Peyer's patch (tissue), 4 donors: ENCODE results near the gene STK36.

Experiments used
- POLR2A ChIP-seq, 2 donors: fragments of 450-650 bp; IDR thresholded peaks; one replicate each; pipeline ENCODE4 v1.5.1; 2017; ENCODE audit warnings: antibody characterized with exemption in 2 of 2, mild to moderate bottlenecking in 2 of 2, moderate library complexity in 2 of 2
- TF ChIP-seq, protein P1 (sequence below), 6 experiments: fragments of 450-650 bp in 4 of 6; fragments of 200-600 bp in 2 of 6; sonication (generic) in 1 of 6; IDR thresholded peaks; one replicate each; pipeline ENCODE4 v1.5.1; 2017 to 2019; ENCODE audit warnings: antibody characterized with exemption in 6 of 6, mild to moderate bottlenecking in 3 of 6, moderate library complexity in 1 of 6

DNA sequence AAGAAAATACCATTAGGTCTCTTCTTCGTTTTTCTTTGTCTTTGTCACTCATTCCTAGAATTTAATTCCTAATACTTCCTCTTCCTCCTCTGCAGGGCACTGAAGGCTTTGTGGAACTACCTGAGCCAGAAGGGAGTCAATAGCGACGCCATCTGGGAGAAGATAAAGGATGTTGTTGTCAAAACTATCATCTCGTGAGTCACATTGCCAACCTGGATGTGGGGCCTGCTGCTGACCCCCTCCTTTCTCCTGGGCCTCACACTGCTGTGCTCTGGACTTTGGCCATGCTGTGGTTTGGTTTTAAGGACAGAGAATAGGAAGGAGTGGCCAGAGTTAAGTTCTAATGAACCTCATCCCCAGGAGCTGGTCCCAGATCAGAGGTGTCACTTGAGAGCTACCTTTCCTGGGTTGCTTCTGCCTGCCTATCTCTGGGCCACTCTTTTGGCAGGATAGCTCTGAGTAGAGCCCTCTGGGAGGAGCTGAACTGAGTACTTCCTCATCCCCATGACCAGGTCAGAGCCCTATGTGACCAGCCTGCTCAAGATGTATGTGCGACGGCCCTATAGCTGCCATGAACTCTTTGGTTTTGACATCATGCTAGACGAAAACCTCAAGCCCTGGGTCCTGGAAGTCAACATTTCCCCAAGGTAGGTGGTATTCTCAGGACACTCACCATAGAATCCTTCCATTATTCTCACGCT, 77.0 kb downstream of the STK36 start:
- TF ChIP-seq, protein P1, sequence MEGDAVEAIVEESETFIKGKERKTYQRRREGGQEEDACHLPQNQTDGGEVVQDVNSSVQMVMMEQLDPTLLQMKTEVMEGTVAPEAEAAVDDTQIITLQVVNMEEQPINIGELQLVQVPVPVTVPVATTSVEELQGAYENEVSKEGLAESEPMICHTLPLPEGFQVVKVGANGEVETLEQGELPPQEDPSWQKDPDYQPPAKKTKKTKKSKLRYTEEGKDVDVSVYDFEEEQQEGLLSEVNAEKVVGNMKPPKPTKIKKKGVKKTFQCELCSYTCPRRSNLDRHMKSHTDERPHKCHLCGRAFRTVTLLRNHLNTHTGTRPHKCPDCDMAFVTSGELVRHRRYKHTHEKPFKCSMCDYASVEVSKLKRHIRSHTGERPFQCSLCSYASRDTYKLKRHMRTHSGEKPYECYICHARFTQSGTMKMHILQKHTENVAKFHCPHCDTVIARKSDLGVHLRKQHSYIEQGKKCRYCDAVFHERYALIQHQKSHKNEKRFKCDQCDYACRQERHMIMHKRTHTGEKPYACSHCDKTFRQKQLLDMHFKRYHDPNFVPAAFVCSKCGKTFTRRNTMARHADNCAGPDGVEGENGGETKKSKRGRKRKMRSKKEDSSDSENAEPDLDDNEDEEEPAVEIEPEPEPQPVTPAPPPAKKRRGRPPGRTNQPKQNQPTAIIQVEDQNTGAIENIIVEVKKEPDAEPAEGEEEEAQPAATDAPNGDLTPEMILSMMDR (IDR thresholded peaks at IDR 0.05): peak in 1 of 6 experiments; percentile 28
- TF ChIP-seq POLR2A (IDR thresholded peaks at IDR 0.05): no peak
